ENCODE measurements around the gene LENEP.
A peak's percentile ranks its signal among the peaks of the same experiment; 100 is the strongest.

The LENEP gene

DNA sequence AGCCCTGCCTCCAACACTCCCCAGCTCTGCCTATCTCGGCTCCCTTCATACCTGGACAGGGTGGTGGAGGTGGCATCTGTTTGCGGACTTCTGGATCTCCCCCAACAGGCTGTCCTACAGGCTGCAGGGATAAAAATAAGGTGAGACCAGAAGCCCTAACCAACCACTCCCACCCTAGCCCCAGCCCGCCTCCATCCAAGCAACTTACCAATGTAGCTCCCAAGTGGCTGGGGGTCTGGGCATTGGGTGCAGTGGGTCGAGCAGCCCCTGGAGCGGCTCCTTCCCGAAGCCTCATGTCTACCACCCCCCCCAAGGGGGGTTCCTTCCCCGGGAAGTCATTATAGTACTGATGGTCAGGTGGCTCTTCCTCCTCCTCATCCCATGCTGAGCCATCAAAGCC is 27.3 kb upstream of the LENEP start:
- no peak overlapping the region for H3K4me3 ChIP-seq (ENCODE audit: control insufficient read depth in 1 of 7, extremely low read depth in 1 of 7, insufficient read depth in 4 of 7, low read depth in 2 of 7, low read length in 6 of 7)
- no peaks in the 10 kb centered on the region for H3K9me3 ChIP-seq (ENCODE audit: control extremely low read depth in 1 of 5, control insufficient read depth in 4 of 5, insufficient read depth in 2 of 5, low read depth in 1 of 5, low read length in 4 of 5)
- H3K27me3 ChIP-seq (replicated peaks in 2 of 5; ENCODE audit: control insufficient read depth in 4 of 5, insufficient read depth in 5 of 5, low read length in 4 of 5) = no peaks in the 10 kb centered on the region
- H3K4me1 ChIP-seq (ENCODE audit: control extremely low read depth in 1 of 4, control insufficient read depth in 4 of 4, insufficient read depth in 4 of 4, low read length in 3 of 4) = peaks cover 5 to 44% (median 37%) of the 10 kb centered on the region in 4 experiments
- DNase-seq = no peak
- H3K27ac ChIP-seq (ENCODE audit: insufficient read depth in 1 of 2, low read depth in 1 of 2, low read length in 2 of 2, poor library complexity in 1 of 2, severe bottlenecking in 2 of 2) = no peak overlapping the region
- H3K36me3 ChIP-seq (ENCODE audit: control insufficient read depth in 4 of 4, insufficient read depth in 4 of 4, low read length in 3 of 4) = peaks cover 6 to 54% (median 44%) of the 10 kb centered on the region in 4 experiments
- ChIA-PET POLR2A (interaction anchor here (0.6 kb wide), 1 partner anchor 22 kb away, joined by 3 read pairs; no protein-coding TSS in a partner anchor), CTCF (interaction anchor here (1.0 to 3.7 kb wide), 6 partner anchors 10 to 35 kb away, joined by 3 to 13 read pairs (median 5); partner anchors contain the start of genes PBXIP1 and PMVK)
- 80% methylated on average over 2 of the region's 7 CpGs for WGBS (ENCODE audit: insufficient coverage)

DNA sequence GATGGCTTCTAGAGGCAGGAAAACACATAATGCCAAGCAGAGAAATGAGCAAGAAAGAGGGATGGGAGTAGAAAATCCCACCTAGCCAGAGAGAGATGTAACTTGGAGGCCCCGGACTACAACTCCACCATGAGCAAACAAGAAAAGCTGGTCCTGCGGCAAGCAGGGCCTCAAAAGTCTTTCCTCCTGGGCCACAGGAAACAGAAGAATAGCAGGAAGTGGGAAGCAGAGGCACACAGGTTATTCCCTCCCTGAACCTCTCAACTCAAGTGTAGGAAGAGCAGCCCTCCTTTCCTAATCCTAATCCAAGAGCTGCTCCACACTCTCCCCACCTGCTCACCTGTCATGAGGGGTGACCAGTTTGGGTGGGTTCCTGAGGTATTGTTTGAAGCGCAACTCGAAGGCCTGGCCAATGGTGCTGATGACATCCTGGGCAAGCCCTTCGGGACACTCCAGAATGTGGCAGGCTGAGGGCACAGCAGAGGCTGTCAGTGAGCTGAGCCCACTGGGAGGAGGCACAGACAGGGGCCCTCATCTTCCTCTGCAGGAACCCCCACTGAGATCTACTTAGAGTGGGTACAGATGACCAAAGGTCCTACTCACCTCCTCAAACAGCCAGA is 25.9 kb upstream of the LENEP start:
- DNase-seq = no peak
- ChIA-PET POLR2A (no interaction called here), CTCF (interaction anchor here (1.3 to 3.7 kb wide), 3 partner anchors 11 to 34 kb away, joined by 3 to 13 read pairs (median 6); partner anchors contain the start of genes PBXIP1 and PMVK)
- no peak overlapping the region for H3K4me3 ChIP-seq (ENCODE audit: control insufficient read depth in 1 of 7, extremely low read depth in 1 of 7, insufficient read depth in 4 of 7, low read depth in 2 of 7, low read length in 6 of 7)
- peaks cover 6 to 54% (median 44%) of the 10 kb centered on the region in 4 experiments for H3K36me3 ChIP-seq (ENCODE audit: control insufficient read depth in 4 of 4, insufficient read depth in 4 of 4, low read length in 3 of 4)
- H3K27me3 ChIP-seq (replicated peaks in 2 of 5; ENCODE audit: control insufficient read depth in 4 of 5, insufficient read depth in 5 of 5, low read length in 4 of 5) = no peaks in the 10 kb centered on the region
- H3K27ac ChIP-seq (ENCODE audit: insufficient read depth in 1 of 2, low read depth in 1 of 2, low read length in 2 of 2, poor library complexity in 1 of 2, severe bottlenecking in 2 of 2) = peak overlapping the region in 1 of 2 experiments; percentile 11
- peaks cover 4 to 45% (median 38%) of the 10 kb centered on the region in 4 experiments for H3K4me1 ChIP-seq (ENCODE audit: control extremely low read depth in 1 of 4, control insufficient read depth in 4 of 4, insufficient read depth in 4 of 4, low read length in 3 of 4)
- no peaks in the 10 kb centered on the region for H3K9me3 ChIP-seq (ENCODE audit: control extremely low read depth in 1 of 5, control insufficient read depth in 4 of 5, insufficient read depth in 2 of 5, low read depth in 1 of 5, low read length in 4 of 5)
- WGBS (ENCODE audit: insufficient coverage) = 95% methylated on average over 5 of the region's 5 CpGs

DNA sequence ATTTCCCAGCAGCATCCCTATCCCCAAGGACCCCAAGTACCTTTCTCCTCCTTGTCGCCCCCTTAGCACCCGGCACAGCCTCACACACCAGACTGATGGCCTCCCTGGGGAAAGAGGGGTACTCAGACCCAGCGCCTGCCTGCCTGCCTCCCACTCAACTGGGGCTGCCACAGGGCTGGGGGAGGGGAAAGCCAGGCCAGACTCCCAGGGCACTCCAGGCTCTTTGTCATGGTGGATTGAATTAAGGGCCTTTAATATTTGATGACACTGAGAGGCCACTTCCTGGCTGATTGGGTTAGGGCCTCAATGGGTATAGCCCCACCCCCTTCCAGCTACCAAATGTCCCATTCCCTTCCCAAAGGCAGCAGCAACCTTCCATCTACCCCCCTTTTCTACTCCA is 24.7 kb upstream of the LENEP start:
- DNase-seq = no peak
- CTCF ChIA-PET = interaction anchor here (1.6 kb wide), 1 partner anchor 76 kb away, joined by 3 read pairs; no protein-coding TSS in a partner anchor
- Histone ChIP-seq H3K4me3 (ENCODE audit: control insufficient read depth in 1 of 7, extremely low read depth in 1 of 7, insufficient read depth in 4 of 7, low read depth in 2 of 7, low read length in 6 of 7) (no peak overlapping the region), H3K27me3 (replicated peaks in 2 of 5; ENCODE audit: control insufficient read depth in 4 of 5, insufficient read depth in 5 of 5, low read length in 4 of 5) (no peaks in the 10 kb centered on the region), H3K36me3 (ENCODE audit: control insufficient read depth in 4 of 4, insufficient read depth in 4 of 4, low read length in 3 of 4) (peaks cover 6 to 46% (median 38%) of the 10 kb centered on the region in 4 experiments), H3K4me1 (ENCODE audit: control extremely low read depth in 1 of 4, control insufficient read depth in 4 of 4, insufficient read depth in 4 of 4, low read length in 3 of 4) (peaks cover 0 to 44% (median 38%) of the 10 kb centered on the region in 4 experiments), H3K9me3 (ENCODE audit: control extremely low read depth in 1 of 5, control insufficient read depth in 4 of 5, insufficient read depth in 2 of 5, low read depth in 1 of 5, low read length in 4 of 5) (no peaks in the 10 kb centered on the region), H3K27ac (ENCODE audit: insufficient read depth in 1 of 2, low read depth in 1 of 2, low read length in 2 of 2, poor library complexity in 1 of 2, severe bottlenecking in 2 of 2) (peak overlapping the region in 1 of 2 experiments; percentile 52)
- POLR2A ChIA-PET = interaction anchor here (1.8 kb wide), 1 partner anchor 8 kb away, joined by 4 read pairs; no protein-coding TSS in a partner anchor
- WGBS (ENCODE audit: insufficient coverage) = no CpG with 5 or more reads among the region's 3 CpGs

DNA sequence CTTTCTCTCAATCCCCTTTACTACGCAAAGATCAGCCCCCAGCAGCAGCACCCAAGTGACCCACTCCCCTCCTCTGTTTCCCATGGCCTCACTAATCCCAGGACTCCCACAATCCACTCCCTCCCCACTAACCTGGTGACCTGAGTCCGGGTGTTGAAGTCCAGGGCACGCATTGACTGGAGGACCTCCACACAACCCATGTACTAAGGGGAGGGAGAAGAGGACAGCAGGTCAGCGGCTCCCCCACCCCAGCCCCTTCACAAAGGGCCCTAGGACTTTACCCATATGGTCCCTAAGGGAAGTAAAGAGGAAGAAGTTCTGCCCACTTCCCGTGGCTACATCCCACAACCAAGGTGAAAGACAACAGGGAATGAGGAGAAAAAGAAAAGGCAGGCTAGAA is 24.1 kb upstream of the LENEP start:
- ChIA-PET CTCF (interaction anchor here (1.6 to 20.2 kb wide), 4 partner anchors 8 to 76 kb away, joined by 3 to 320 read pairs (median 12); partner anchors contain the start of genes LENEP, PBXIP1, PYGO2 and ZBTB7B), POLR2A (interaction anchor here (0.6 to 1.8 kb wide), 3 partner anchors 8 to 37 kb away, joined by 3 to 4 read pairs (median 4); partner anchors contain the start of gene PBXIP1)
- H3K36me3 ChIP-seq (ENCODE audit: control insufficient read depth in 4 of 4, insufficient read depth in 4 of 4, low read length in 3 of 4) = peaks cover 6 to 41% (median 35%) of the 10 kb centered on the region in 4 experiments
- DNase-seq = no peak
- H3K27me3 ChIP-seq (replicated peaks in 2 of 5; ENCODE audit: control insufficient read depth in 4 of 5, insufficient read depth in 5 of 5, low read length in 4 of 5) = no peaks in the 10 kb centered on the region
- no peaks in the 10 kb centered on the region for H3K9me3 ChIP-seq (ENCODE audit: control extremely low read depth in 1 of 5, control insufficient read depth in 4 of 5, insufficient read depth in 2 of 5, low read depth in 1 of 5, low read length in 4 of 5)
- WGBS (ENCODE audit: insufficient coverage) = no CpG with 5 or more reads among the region's 5 CpGs
- H3K27ac ChIP-seq (ENCODE audit: insufficient read depth in 1 of 2, low read depth in 1 of 2, low read length in 2 of 2, poor library complexity in 1 of 2, severe bottlenecking in 2 of 2) = peak overlapping the region in 1 of 2 experiments; percentile 52
- H3K4me1 ChIP-seq (ENCODE audit: control extremely low read depth in 1 of 4, control insufficient read depth in 4 of 4, insufficient read depth in 4 of 4, low read length in 3 of 4) = peaks cover 0 to 46% (median 37%) of the 10 kb centered on the region in 4 experiments
- H3K4me3 ChIP-seq (ENCODE audit: control insufficient read depth in 1 of 7, extremely low read depth in 1 of 7, insufficient read depth in 4 of 7, low read depth in 2 of 7, low read length in 6 of 7) = no peak overlapping the region

DNA sequence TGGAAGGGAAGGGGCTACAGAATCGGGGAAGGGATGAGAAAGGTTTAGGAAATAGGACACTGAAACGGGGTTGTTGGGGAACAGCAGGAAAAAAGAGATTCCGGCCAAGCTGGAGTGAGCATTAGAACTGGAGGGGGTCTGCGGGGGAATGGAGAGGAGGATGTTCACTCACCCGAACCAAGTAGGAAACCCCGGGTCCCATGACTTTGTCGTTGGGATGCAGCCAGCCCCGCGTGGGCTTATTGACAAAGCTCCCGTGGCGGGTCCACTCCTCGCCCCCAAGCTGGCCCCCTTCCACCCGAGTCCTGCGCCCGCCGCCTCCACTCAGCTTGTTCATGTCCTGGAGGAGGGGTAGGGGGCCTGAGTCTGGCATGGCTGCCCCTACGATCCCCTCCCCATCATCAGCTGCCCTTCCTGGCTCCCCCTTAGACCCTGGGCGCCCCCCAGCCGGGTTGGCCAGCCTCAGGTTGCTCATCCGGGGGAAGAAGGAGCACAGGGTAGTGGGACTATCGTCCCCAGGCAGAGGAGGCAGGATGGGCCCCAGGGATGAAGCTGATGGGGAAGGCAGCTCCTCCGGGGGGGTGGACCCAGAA is 23.4 kb upstream of the LENEP start:
- no peak for DNase-seq
- POLR2A ChIA-PET = interaction anchor here (1.4 to 1.8 kb wide), 2 partner anchors 9 to 14 kb away, joined by 4 read pairs; partner anchors contain the start of gene PBXIP1
- WGBS (ENCODE audit: insufficient coverage) = 31% methylated on average over 14 of the region's 22 CpGs
- Histone ChIP-seq H3K27me3 (replicated peaks in 2 of 5; ENCODE audit: control insufficient read depth in 4 of 5, insufficient read depth in 5 of 5, low read length in 4 of 5) (no peaks in the 10 kb centered on the region), H3K4me3 (ENCODE audit: control insufficient read depth in 1 of 7, extremely low read depth in 1 of 7, insufficient read depth in 4 of 7, low read depth in 2 of 7, low read length in 6 of 7) (peak overlapping the region in 2 of 7 experiments; percentile 48 to 71), H3K4me1 (ENCODE audit: control extremely low read depth in 1 of 4, control insufficient read depth in 4 of 4, insufficient read depth in 4 of 4, low read length in 3 of 4) (peaks cover under 1 to 47% (median 39%) of the 10 kb centered on the region in 4 experiments), H3K36me3 (ENCODE audit: control insufficient read depth in 4 of 4, insufficient read depth in 4 of 4, low read length in 3 of 4) (peaks cover 6 to 36% (median 31%) of the 10 kb centered on the region in 4 experiments), H3K9me3 (ENCODE audit: control extremely low read depth in 1 of 5, control insufficient read depth in 4 of 5, insufficient read depth in 2 of 5, low read depth in 1 of 5, low read length in 4 of 5) (no peaks in the 10 kb centered on the region), H3K27ac (ENCODE audit: insufficient read depth in 1 of 2, low read depth in 1 of 2, low read length in 2 of 2, poor library complexity in 1 of 2, severe bottlenecking in 2 of 2) (peak overlapping the region in 1 of 2 experiments; percentile 77)
- CTCF ChIA-PET = interaction anchor here (1.0 to 20.2 kb wide), 7 partner anchors 9 to 75 kb away, joined by 3 to 320 read pairs (median 7); partner anchors contain the start of genes LENEP, PBXIP1, PYGO2 and ZBTB7B

- H3K9me3 ChIP-seq (ENCODE audit: control extremely low read depth in 1 of 5, control insufficient read depth in 4 of 5, insufficient read depth in 2 of 5, low read depth in 1 of 5, low read length in 4 of 5) = no peaks in the 10 kb centered on the region
- DNase-seq = peak; percentile 69 to 87 (median 87)
- H3K27me3 ChIP-seq (replicated peaks in 2 of 5; ENCODE audit: control insufficient read depth in 4 of 5, insufficient read depth in 5 of 5, low read length in 4 of 5) = no peaks in the 10 kb centered on the region
- CTCF ChIA-PET = interaction anchor here (1.0 to 20.2 kb wide), 9 partner anchors 10 to 82 kb away, joined by 3 to 320 read pairs (median 7); partner anchors contain the start of genes LENEP, PBXIP1, PYGO2 and ZBTB7B
- H3K4me3 ChIP-seq (ENCODE audit: control insufficient read depth in 1 of 7, extremely low read depth in 1 of 7, insufficient read depth in 4 of 7, low read depth in 2 of 7, low read length in 6 of 7) = peak within 1 kb of the TSS in 4 of 7 experiments; percentile 33 to 71 (median 54)
- peak within 1 kb of the TSS; percentile 46 to 77 for H3K27ac ChIP-seq (ENCODE audit: insufficient read depth in 1 of 2, low read depth in 1 of 2, low read length in 2 of 2, poor library complexity in 1 of 2, severe bottlenecking in 2 of 2)
- H3K4me1 ChIP-seq (ENCODE audit: control extremely low read depth in 1 of 4, control insufficient read depth in 4 of 4, insufficient read depth in 4 of 4, low read length in 3 of 4) = peaks cover 6 to 52% (median 45%) of the 10 kb centered on the region in 4 experiments
- WGBS (ENCODE audit: insufficient coverage) = 18% methylated on average over 8 of the region's 15 CpGs
- POLR2A ChIA-PET = interaction anchor here (0.7 to 1.4 kb wide), 3 partner anchors 10 to 15 kb away, joined by 3 to 6 read pairs (median 4); partner anchors contain the start of genes FLAD1, PBXIP1 and PYGO2
- H3K36me3 ChIP-seq (ENCODE audit: control insufficient read depth in 4 of 4, insufficient read depth in 4 of 4, low read length in 3 of 4) = peaks cover 4 to 29% (median 24%) of the 10 kb centered on the region in 4 experiments
Measured at GRCh38 chr1:154970631-154971340, 22.6 kb upstream of the LENEP start, which contains the start of gene SHC1. Gene SHC1 (minus strand): TSS chr1:154970747. CDS start chr1:154970526, 221 bp downstream.
